IPS-15b (cell line): ENCODE results near the gene MEGF6.
A peak's percentile ranks its signal among the peaks of the same experiment; 100 is the strongest.

Experiments used
- H3K27me3 ChIP-seq: one replicate; pipeline ENCODE4 v1.6.1; 2013; ENCODE audit warnings: low read length; ENCODE audit not compliant: control insufficient read depth, insufficient read depth
- H3K36me3 ChIP-seq: one replicate; pipeline ENCODE4 v1.6.1; 2013; ENCODE audit warnings: low read length; ENCODE audit not compliant: control insufficient read depth, insufficient read depth
- H3K4me1 ChIP-seq: one replicate; pipeline ENCODE4 v1.6.1; 2013; ENCODE audit warnings: mild to moderate bottlenecking, low read length; ENCODE audit not compliant: control insufficient read depth, insufficient read depth
- H3K4me3 ChIP-seq: one replicate; pipeline ENCODE4 v1.5.1; 2013; ENCODE audit warnings: low read depth, low read length
- H3K9ac ChIP-seq: one replicate; pipeline ENCODE4 v1.6.1; 2013; ENCODE audit warnings: low read depth, mild to moderate bottlenecking, low read length
- H3K9me3 ChIP-seq: one replicate; pipeline ENCODE4 v1.6.1; 2013; ENCODE audit warnings: mild to moderate bottlenecking, low read length; ENCODE audit not compliant: control insufficient read depth, insufficient read depth

The MEGF6 gene

GRCh38 chr1:3472088-3472850 is 139.0 kb downstream of the MEGF6 start:
- H3K4me1 ChIP-seq: peaks cover 2% of the 10 kb centered on the region
- peak overlapping the region; percentile 65 for H3K9ac ChIP-seq
- no peaks in the 10 kb centered on the region for H3K9me3 ChIP-seq
- H3K27me3 ChIP-seq: no peaks in the 10 kb centered on the region
- H3K36me3 ChIP-seq: peaks cover 37% of the 10 kb centered on the region
- no peak overlapping the region for H3K4me3 ChIP-seq

DNA sequence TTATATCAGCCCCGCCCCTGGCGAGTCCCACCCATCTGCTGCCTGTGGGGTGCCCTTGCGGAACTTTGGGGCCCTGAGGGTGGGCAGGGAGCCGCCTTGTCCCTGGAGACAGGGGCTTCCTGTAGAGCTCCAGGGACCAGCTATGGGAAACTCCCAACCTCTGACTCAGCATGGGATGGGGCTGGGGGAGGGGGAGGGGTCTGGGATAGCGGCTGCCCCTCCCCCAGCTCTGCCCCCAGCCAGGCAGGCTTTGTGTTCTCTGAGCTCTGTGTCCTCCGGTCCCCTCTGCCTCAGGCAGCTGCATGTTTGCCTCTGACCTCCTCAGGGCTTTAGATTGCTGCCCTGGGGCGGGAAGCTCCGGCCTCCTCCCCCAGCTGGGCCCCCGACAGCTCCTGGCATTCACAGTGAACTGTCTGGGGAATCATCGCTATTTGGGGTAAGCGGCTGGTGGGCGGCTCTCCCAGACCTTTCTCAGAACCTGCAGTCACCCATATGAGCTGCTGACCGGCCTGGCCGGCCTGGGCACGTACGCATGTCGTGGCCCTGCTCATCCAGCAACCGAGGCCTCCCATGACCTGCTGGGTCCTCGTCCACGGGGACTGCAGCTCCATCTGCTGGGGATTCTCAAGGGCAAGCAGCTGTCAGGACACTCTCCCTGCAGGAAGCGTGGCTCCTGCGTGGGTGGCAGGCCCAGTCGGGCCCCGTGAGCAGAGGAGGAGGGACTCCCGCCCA is 139.8 kb downstream of the MEGF6 start:
- Histone ChIP-seq H3K9me3 (no peaks in the 10 kb centered on the region), H3K36me3 (peaks cover 37% of the 10 kb centered on the region), H3K4me1 (peaks cover 2% of the 10 kb centered on the region), H3K9ac (peak overlapping the region; percentile 65), H3K27me3 (no peaks in the 10 kb centered on the region), H3K4me3 (no peak overlapping the region)

- Histone ChIP-seq H3K4me1 (peaks cover 2% of the 10 kb centered on the region), H3K4me3 (no peak overlapping the region), H3K9ac (peak overlapping the region; percentile 37), H3K36me3 (peaks cover 31% of the 10 kb centered on the region), H3K27me3 (no peaks in the 10 kb centered on the region), H3K9me3 (no peaks in the 10 kb centered on the region)
These were observed 140.5 kb downstream of the MEGF6 start for GRCh38 chr1:3470650-3471355.

DNA sequence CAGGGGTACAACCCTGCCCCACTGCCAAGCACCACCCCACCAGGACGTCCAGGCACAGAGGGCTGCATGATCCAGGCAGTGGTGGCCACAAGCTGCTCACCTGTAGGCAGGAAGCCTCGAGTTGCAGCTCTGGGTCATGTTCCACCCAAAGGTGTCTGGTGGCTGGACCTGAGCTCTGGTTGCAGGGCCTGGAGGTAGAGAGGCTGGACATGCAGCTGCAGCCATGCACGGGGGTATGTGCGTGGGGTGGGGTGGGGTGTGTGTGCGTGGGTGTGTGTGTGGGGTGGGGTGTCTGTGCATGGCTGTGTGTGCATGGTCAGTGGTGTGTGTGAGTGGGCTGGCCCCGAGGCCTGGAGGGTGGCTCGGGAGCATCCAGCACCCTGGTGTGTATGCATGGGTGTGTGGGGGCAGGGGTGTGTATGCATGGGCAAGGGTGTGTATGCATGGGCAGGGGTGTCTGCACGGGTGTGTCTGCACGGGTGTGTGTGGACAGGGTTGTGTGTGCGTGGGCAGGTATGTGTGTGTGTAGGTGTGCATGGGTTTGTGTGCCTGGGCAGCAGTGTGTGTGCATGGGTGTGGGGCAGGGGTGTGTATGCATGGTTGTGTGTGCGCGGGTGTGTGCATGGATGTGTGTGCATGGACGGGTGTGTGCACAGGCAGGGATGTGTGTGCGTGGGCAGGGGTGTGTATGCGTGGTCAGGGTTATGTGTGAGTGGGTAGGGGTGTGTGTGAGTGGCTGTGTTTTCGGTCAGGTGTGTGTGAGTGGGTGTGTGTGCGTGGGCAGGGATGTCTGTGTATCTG is 141.3 kb downstream of the MEGF6 start:
- Histone ChIP-seq H3K36me3 (peaks cover 29% of the 10 kb centered on the region), H3K9me3 (no peaks in the 10 kb centered on the region), H3K4me1 (peaks cover 2% of the 10 kb centered on the region), H3K9ac (no peak overlapping the region), H3K27me3 (no peaks in the 10 kb centered on the region), H3K4me3 (no peak overlapping the region)

DNA sequence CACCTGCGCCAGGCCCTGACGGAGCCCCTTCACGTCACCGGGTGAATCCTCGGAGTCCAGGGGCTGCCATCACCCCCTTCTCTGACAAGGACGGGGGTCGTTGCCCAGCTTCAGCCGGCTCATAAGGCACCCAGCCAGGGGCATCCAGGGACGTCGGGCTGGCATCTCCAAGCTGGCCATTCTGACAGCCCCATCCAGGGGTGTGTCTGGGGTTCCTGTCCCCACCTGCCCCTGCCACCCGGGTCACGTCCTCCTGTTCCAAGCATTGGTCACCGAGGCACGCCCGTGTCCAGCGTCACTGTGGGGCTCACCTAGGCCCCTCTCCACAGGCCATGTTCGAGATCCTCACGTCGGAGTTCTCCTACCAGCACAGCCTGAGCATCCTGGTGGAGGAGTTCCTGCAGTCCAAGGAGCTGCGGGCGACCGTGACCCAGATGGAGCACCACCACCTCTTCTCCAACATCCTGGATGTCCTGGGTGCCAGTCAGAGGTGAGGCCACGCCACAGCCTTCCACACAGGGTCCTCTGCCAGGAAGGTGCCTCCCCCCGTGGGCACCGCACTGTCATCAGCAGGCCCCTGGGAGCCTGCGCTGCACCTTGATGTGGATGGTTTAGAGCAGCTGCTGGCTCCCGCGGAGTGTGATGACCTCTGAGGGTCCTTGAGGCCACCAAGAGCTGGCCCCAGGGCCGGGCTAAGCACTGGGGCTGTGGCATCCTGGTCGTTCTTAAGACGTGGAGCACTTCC is 142.0 kb downstream of the MEGF6 start:
- Histone ChIP-seq H3K27me3 (no peaks in the 10 kb centered on the region), H3K9me3 (no peaks in the 10 kb centered on the region)

GRCh38 chr1:3468236-3469103 is 142.8 kb downstream of the MEGF6 start:
- Histone ChIP-seq H3K9me3 (no peaks in the 10 kb centered on the region), H3K9ac (no peak overlapping the region), H3K36me3 (peaks cover 27% of the 10 kb centered on the region), H3K27me3 (no peaks in the 10 kb centered on the region), H3K4me3 (no peak overlapping the region), H3K4me1 (peaks cover 2% of the 10 kb centered on the region)

More for the DNA sequence above, 142.0 kb downstream of the MEGF6 start:
- H3K4me3 ChIP-seq: no peak overlapping the region
- H3K4me1 ChIP-seq: peaks cover 2% of the 10 kb centered on the region
- H3K36me3 ChIP-seq: peaks cover 29% of the 10 kb centered on the region
- H3K9ac ChIP-seq: no peak overlapping the region

GRCh38 chr1:3467096-3468036 is 143.9 kb downstream of the MEGF6 start:
- H3K9me3 ChIP-seq: no peaks in the 10 kb centered on the region
- peaks cover 2% of the 10 kb centered on the region for H3K4me1 ChIP-seq
- H3K27me3 ChIP-seq: no peaks in the 10 kb centered on the region
- H3K4me3 ChIP-seq: no peak overlapping the region
- H3K36me3 ChIP-seq: peaks cover 21% of the 10 kb centered on the region
- no peak overlapping the region for H3K9ac ChIP-seq

DNA sequence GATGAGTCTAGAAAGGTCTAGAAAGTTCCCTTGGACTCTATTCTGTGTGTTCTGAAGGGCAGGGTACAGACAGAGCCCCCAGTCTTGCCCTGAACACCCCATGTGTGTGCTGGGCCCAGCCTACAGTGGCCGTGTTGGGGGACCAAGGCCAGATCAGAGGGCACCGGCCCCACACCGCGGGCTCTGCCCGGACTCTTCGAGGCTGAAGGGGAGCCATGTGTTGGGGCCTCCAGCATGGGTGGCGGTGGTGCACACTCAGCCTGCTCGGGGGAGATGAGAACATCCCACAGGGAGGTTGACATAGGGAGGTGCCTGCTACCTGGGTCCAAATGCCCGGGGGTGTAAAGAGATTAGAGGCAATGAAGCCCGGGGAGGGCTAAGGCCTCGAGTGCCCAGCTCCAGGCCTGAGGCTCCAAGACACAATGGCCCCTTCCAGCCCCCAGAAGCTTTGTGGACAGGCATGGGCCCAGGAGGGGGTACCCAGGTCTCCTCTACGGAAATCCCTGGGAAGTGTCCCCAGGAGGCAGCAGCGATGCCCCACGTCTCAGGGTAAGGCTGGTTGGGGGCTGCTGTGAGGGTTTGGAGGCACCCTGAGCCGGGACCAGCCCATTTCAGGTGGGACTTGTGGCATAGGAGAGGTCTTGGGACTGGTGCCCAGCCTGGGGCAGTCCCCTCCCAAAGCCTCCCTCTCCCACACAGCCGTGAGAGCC is 144.8 kb downstream of the MEGF6 start:
- no peak overlapping the region for H3K9ac ChIP-seq
- H3K4me1 ChIP-seq: peaks cover 2% of the 10 kb centered on the region

DNA sequence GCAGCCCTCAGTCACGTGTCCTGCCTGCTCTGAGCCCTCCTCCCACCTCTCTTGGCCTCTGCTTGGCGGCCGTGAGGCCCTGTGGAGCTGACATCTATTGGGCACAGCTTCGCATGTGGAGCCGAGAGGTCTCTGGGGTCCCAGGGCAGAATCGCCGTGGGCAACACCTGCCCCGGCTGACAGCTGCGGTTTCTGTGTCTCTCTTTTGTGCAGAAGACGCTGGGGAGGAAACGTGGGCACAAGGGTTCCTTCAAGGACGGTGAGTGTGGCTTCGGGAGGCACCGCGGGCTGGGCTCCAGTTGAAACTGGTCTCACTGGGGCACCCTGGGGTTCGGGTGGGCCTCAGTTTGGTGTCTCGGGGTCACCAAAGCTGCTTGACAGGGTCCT is 145.4 kb downstream of the MEGF6 start:
- H3K27me3 ChIP-seq: no peaks in the 10 kb centered on the region

More for the DNA sequence above, 144.8 kb downstream of the MEGF6 start:
- Histone ChIP-seq H3K4me3 (no peak overlapping the region), H3K9me3 (no peaks in the 10 kb centered on the region), H3K36me3 (peaks cover 21% of the 10 kb centered on the region), H3K27me3 (no peaks in the 10 kb centered on the region)

More for the DNA sequence above, 145.4 kb downstream of the MEGF6 start:
- Histone ChIP-seq H3K9me3 (no peaks in the 10 kb centered on the region), H3K4me1 (peaks cover under 1% of the 10 kb centered on the region), H3K9ac (no peak overlapping the region), H3K4me3 (no peak overlapping the region), H3K36me3 (peaks cover 23% of the 10 kb centered on the region)
